A172 (cell line): ENCODE data around the gene SNX20. TPM values are rescaled to one million over a fixed set of nuclear protein-coding genes. Genes with fewer than 3 reads are reported as not detected.

Source experiments
- total RNA-seq: library from RNA; depleted of rRNA; stranded (reverse); fragments of >200 nt; shearing (Covaris generic); gene quantifications from 2 replicates; pipeline ENCODE4 v1.2.3, GENCODE V29; 2014; rRNA removed

Gene SNX20
- total RNA-seq, 1 experiment from 2014 or later: not detected

Other genes starting within 250 kb of the SNX20 start
- gene NKD1, start 132.9 kb downstream of the SNX20 start, total RNA-seq: 0.10 and 0.14 TPM in 2 replicates
- gene NOD2, start 12.3 kb upstream of the SNX20 start, total RNA-seq: not detected in 2 replicates
- 76.8 and 83.4 TPM in 2 replicates for gene CYLD, start 60.8 kb upstream of the SNX20 start, total RNA-seq